Measurements from ENCODE around the gene LDB2.

LDB2 gene

GRCh38 chr4:16852228-16852627 is 46.2 kb downstream of the LDB2 start:
- Mint-ChIP-seq H3K27ac (no peak overlapping the region), H3K36me3 (ENCODE audit: insufficient read depth) (no peaks in the 10 kb centered on the region), H3K4me3 (no peak overlapping the region), H3K27me3 (peaks cover 4 to 15% of the 10 kb centered on the region in 2 donors), H3K9me3 (no peaks in the 10 kb centered on the region), H3K4me1 (ENCODE audit: low read depth in 2 of 2) (no peaks in the 10 kb centered on the region)
- DNase-seq: no peak
- ATAC-seq (replicated peaks): no peak

- Mint-ChIP-seq H3K36me3 (ENCODE audit: insufficient read depth) (no peaks in the 10 kb centered on the region), H3K4me3 (no peak overlapping the region), H3K27ac (no peak overlapping the region), H3K4me1 (ENCODE audit: low read depth in 2 of 2) (no peaks in the 10 kb centered on the region), H3K27me3 (peaks cover 0 to 15% of the 10 kb centered on the region in 2 donors), H3K9me3 (no peaks in the 10 kb centered on the region)
- DNase-seq (no peak), ATAC-seq (replicated peaks) (no peak)
These were observed 51.8 kb downstream of the LDB2 start for GRCh38 chr4:16846540-16847117.

GRCh38 chr4:16844816-16845586 is 53.4 kb downstream of the LDB2 start:
- no peak overlapping the region for H3K27ac Mint-ChIP-seq
- no peaks in the 10 kb centered on the region for H3K4me1 Mint-ChIP-seq (ENCODE audit: low read depth in 2 of 2)
- ATAC-seq (replicated peaks) (no peak), DNase-seq (no peak)
- H3K9me3 Mint-ChIP-seq: no peaks in the 10 kb centered on the region
- peaks cover 0 to 15% of the 10 kb centered on the region in 2 donors for H3K27me3 Mint-ChIP-seq
- no peak overlapping the region for H3K4me3 Mint-ChIP-seq
- H3K36me3 Mint-ChIP-seq (ENCODE audit: insufficient read depth): no peaks in the 10 kb centered on the region

- H3K27ac Mint-ChIP-seq: no peak overlapping the region
- DNase-seq (no peak), ATAC-seq (replicated peaks) (no peak)
- no peak overlapping the region for H3K4me3 Mint-ChIP-seq
- H3K4me1 Mint-ChIP-seq (ENCODE audit: low read depth in 2 of 2): no peaks in the 10 kb centered on the region
- H3K9me3 Mint-ChIP-seq: no peaks in the 10 kb centered on the region
- H3K27me3 Mint-ChIP-seq: peaks cover 0 to 6% of the 10 kb centered on the region in 2 donors
- no peaks in the 10 kb centered on the region for H3K36me3 Mint-ChIP-seq (ENCODE audit: insufficient read depth)
These were observed 54.5 kb downstream of the LDB2 start for GRCh38 chr4:16843831-16844508.

DNA sequence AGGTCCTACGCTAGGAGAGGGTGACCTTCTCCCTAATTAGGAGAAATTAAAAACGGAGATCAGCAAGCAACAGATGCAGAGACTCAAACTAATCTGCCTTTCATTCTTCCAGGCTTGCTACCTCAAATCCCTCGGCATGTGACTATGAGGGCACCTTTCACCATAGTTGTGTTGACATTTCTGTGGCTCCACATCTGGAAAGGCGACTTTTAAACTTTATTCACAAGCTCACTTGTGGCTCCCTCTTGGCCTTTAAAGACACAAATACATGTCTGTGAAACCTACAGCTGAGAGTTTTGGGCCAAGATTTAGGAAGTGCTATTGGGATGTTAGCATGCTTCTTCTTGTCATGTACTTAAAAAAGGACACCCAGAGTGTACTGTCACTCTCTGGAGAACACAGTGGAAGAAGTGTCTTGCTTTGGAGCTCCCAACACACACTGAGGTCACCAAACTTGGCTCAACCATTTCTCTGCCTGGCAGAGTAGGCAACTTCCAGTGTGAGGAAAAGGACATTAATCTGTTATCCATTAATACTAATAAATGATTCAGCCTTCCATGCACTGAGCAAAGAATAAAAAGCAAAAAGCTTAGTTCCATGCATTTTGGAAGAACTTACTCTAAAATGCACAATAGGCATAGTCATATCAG is 60.1 kb downstream of the LDB2 start:
- Mint-ChIP-seq H3K36me3 (ENCODE audit: insufficient read depth) (no peaks in the 10 kb centered on the region), H3K9me3 (no peaks in the 10 kb centered on the region), H3K27me3 (peaks cover 8 to 11% of the 10 kb centered on the region in 2 donors), H3K27ac (no peak overlapping the region), H3K4me1 (ENCODE audit: low read depth in 2 of 2) (no peaks in the 10 kb centered on the region), H3K4me3 (no peak overlapping the region)
- no peak for ATAC-seq (replicated peaks)
- no peak for DNase-seq

- Mint-ChIP-seq H3K27ac (no peak overlapping the region), H3K4me3 (no peak overlapping the region), H3K9me3 (no peaks in the 10 kb centered on the region), H3K4me1 (ENCODE audit: low read depth in 2 of 2) (no peaks in the 10 kb centered on the region), H3K27me3 (peaks cover 8 to 11% of the 10 kb centered on the region in 2 donors), H3K36me3 (ENCODE audit: insufficient read depth) (no peaks in the 10 kb centered on the region)
- ATAC-seq (replicated peaks) (no peak), DNase-seq (no peak)
These were observed 61.0 kb downstream of the LDB2 start for GRCh38 chr4:16837475-16837874.

DNA sequence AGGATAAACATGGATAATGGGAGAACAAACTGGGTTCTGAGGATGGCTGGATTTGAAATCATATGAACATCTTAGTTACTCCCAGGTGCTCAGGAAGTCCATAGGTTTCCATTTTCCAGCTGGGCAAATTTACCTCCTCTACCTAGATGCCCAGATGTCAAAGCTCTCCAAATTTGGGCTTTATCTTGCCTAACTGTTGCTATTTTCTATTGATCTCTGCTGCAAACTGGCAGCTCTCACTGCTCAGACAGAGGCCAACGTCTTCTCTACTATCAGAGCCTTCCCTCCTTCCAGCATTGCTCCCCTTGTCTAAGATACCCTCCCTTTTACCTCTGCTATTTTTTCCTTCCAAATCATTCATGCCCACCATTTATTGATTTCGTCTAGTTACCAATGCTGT is 62.1 kb downstream of the LDB2 start:
- DNase-seq: no peak
- Mint-ChIP-seq H3K27me3 (peaks cover 8 to 11% of the 10 kb centered on the region in 2 donors), H3K27ac (no peak overlapping the region), H3K36me3 (ENCODE audit: insufficient read depth) (no peaks in the 10 kb centered on the region), H3K4me3 (no peak overlapping the region), H3K4me1 (ENCODE audit: low read depth in 2 of 2) (no peaks in the 10 kb centered on the region), H3K9me3 (no peaks in the 10 kb centered on the region)
- ATAC-seq (replicated peaks): no peak

DNA sequence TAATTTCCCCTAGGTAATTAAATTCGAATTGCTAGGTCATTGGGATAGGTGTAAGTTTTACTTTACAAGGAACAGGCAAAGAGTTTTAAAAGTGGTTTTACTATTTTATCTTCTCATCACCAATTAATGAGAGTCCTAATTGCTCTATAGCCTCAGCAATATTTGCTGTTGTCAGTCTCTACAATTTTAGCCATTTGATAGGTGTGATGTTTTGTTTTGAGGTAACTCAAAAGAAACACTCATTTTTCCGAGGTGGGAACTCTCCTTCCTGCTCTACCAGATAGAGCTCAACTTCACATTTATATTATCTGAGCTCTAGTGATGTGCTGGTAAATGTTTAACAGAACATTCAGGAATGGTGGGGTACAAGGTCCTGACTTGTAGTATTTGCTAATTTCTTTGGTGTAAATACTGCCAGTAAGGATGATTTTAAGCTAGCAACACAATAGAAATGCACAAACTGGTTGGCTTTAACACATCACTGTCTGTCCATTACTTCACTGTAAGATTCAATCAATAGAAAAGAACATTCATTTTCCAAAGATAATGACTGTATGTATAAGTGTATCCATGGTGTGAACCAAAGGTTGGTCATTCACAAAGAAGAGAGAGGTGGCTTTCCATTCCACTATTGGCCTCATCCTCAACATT is 62.7 kb downstream of the LDB2 start:
- Mint-ChIP-seq H3K27me3 (peaks cover 8 to 11% of the 10 kb centered on the region in 2 donors), H3K4me3 (no peak overlapping the region), H3K27ac (no peak overlapping the region), H3K9me3 (no peaks in the 10 kb centered on the region), H3K4me1 (ENCODE audit: low read depth in 2 of 2) (no peaks in the 10 kb centered on the region), H3K36me3 (ENCODE audit: insufficient read depth) (no peaks in the 10 kb centered on the region)
- ATAC-seq (replicated peaks): no peak
- DNase-seq: no peak

DNA sequence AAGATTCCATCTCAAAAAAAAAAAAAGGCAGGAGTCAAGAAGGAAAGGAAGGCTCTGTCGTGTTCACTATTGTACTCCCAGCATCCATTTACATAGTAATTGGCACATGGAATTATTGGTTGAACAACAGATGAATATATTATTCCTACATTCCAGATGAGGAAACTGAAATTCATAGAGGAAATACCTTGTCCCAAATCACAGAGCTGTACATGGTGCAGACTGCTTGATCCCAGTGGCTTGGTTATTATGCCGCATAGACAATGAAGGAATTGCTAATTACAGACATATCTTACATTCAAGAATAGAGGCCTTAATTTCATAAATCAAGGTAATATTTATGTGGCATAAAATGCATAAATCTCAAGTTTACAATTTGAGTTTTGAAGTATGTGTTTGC is 63.6 kb downstream of the LDB2 start:
- DNase-seq (no peak), ATAC-seq (replicated peaks) (no peak)
- no peaks in the 10 kb centered on the region for H3K9me3 Mint-ChIP-seq
- H3K36me3 Mint-ChIP-seq (ENCODE audit: insufficient read depth): no peaks in the 10 kb centered on the region
- no peak overlapping the region for H3K4me3 Mint-ChIP-seq
- H3K27ac Mint-ChIP-seq: no peak overlapping the region
- no peaks in the 10 kb centered on the region for H3K4me1 Mint-ChIP-seq (ENCODE audit: low read depth in 2 of 2)
- peaks cover 8 to 11% of the 10 kb centered on the region in 2 donors for H3K27me3 Mint-ChIP-seq

DNA sequence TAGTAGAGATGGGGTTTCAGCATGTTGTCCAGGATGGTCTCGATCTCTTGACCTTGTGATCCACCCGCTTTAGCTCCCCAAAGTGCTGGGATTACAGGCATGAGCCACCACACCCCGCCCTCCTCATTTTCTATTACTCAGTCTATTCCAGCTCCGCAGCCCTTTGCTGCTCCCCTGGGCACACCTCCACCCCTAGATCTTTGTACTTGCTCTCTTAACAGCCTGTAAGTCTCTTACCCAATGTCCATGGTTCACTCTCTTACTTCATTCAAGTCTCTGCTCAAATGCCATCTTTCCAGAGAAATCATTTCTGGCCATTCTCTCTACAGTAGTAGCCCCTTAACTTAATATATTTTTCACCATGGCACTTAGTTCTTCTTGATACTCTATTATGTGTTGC is 64.7 kb downstream of the LDB2 start:
- H3K27ac Mint-ChIP-seq: no peak overlapping the region
- DNase-seq (no peak), ATAC-seq (replicated peaks) (no peak)
- no peaks in the 10 kb centered on the region for H3K4me1 Mint-ChIP-seq (ENCODE audit: low read depth in 2 of 2)
- H3K9me3 Mint-ChIP-seq: no peaks in the 10 kb centered on the region
- H3K4me3 Mint-ChIP-seq: no peak overlapping the region
- H3K27me3 Mint-ChIP-seq: peaks cover 8 to 11% of the 10 kb centered on the region in 2 donors
- no peaks in the 10 kb centered on the region for H3K36me3 Mint-ChIP-seq (ENCODE audit: insufficient read depth)

DNA sequence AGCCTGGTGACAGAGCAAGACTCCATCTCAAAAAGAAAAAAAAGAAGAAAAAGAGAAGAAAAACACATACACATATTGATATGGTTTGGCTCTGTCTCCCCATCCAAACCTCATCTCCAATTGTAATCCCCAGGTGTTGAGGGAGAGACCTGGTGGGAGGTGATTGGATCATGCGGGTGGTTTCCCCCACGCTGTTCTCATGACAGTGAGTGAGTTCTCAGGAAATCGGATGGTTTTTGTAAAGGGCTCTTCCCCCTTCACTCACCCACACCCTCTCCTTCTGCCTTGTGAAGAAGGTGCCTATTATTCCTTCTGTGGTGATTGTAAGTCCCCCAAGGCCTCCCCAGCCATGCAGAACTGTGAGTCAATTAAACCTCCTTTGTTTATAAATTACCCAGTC is 68.4 kb downstream of the LDB2 start:
- Mint-ChIP-seq H3K36me3 (ENCODE audit: insufficient read depth) (no peaks in the 10 kb centered on the region), H3K4me3 (no peak overlapping the region), H3K9me3 (no peaks in the 10 kb centered on the region), H3K27me3 (peaks cover 0 to 16% of the 10 kb centered on the region in 2 donors), H3K4me1 (ENCODE audit: low read depth in 2 of 2) (no peaks in the 10 kb centered on the region), H3K27ac (no peak overlapping the region)
- ATAC-seq (replicated peaks): no peak
- no peak for DNase-seq

DNA sequence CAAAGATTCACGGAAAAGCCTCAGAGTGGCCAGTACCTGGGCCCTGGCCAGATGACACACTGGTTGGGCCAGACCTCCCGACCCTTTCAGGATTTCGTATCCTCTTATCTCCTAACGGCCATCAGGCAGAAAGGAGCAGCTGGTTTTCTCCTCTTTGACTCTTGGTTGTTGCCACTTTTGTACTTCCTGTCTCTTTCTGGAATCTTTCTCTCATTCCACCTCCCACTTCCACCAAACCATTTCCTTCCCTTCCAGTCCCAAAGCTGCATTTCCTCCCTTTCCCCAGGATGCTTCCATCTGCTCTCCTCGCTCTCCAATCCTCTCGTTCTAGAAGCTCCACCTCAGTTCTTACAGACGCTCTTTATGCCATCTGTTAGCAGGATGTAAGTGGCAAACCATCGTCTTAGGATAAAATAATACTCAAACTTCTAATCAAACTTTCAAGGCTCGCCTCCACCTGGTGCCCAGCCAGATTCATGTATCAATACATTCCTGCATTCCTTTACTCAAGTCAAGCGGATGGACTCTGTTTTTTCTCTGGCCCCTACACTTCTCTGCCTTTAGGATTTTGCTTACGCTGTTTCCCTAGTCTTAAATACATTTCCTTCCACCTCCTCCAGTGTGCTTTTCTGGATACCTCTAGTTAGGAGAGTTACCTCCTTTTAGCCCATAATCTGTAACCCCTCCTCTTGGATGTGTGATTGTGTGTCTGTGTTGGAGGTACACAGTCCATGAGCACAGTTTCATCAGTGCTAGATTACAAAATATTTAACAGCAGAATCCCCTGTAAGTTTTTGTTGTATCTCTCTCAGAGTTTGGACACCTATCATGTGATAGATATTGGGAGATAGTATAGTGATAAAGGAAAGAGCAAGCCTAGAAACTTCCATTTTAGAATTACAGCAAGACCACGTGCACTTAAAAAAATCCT is 70.4 kb downstream of the LDB2 start:
- DNase-seq: no peak
- peaks cover 0 to 5% of the 10 kb centered on the region in 2 donors for H3K27me3 Mint-ChIP-seq
- H3K9me3 Mint-ChIP-seq: no peaks in the 10 kb centered on the region
- ATAC-seq (replicated peaks): no peak
- H3K4me3 Mint-ChIP-seq: no peak overlapping the region
- no peak overlapping the region for H3K27ac Mint-ChIP-seq
- H3K4me1 Mint-ChIP-seq (ENCODE audit: low read depth in 2 of 2): no peaks in the 10 kb centered on the region
- no peaks in the 10 kb centered on the region for H3K36me3 Mint-ChIP-seq (ENCODE audit: insufficient read depth)
